DOHH2 (cell line): ENCODE results near the gene ARHGAP4.

Source experiments
- EZH2phosphoT487 ChIP-seq: fragments of 200-600 bp; sonication (generic); IDR thresholded peaks from 2 replicates; pipeline ENCODE4 v1.6.1; 2017; ENCODE audit warnings: borderline replicate concordance, mild to moderate bottlenecking, antibody characterized with exemption, low read length, moderate library complexity, mixed read lengths
- TF ChIP-seq, protein P1 (sequence below): fragments of 200-600 bp; sonication (generic); IDR thresholded peaks from one replicate; pipeline ENCODE4 v1.5.1; 2014; ENCODE audit warnings: antibody characterized with exemption, mild to moderate bottlenecking, low read depth, low read length; ENCODE audit not compliant: poor library complexity, severe bottlenecking

DNA sequence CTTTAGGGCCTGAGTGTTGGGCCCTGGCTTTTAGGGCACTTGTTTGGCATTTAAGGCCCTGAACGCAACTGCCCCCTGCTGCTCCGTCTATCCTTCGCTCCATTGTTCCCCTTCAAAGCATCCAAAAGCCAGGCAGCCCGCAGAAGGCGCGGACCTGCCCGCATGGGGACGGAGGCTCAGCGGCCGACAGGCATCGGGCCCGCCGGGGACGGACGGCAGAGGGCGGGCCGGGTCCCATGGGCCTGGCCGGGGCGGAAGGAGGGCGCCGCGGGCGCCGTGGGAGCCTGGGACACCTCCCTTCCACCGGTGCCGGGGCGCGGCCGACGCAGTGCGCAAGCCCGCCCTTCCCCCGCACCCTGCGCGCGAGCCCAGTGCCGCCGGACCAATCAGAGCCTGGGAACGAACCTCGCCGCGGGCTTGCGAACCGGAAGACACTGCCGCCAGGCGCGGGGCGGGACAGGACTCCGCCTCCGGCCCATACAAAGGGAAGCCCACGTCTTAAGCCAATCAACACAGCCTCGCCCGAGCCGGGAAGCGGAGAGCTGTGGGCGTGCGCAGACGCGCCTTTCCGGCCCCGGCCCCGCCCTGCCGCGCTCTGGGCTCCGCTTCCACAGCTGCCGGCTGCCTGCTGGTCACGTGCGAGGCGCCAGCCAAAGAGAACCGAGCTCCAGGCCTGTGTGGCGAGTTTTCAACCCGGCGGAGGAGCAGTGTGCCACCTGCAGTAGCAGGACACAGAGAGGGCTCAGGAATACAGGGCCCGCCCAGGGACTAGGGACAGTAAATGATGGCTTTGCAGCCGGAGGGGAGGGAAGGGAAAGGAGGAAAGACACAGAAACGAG, 2.1 kb upstream of the ARHGAP4 start:
- TF ChIP-seq, protein P1, sequence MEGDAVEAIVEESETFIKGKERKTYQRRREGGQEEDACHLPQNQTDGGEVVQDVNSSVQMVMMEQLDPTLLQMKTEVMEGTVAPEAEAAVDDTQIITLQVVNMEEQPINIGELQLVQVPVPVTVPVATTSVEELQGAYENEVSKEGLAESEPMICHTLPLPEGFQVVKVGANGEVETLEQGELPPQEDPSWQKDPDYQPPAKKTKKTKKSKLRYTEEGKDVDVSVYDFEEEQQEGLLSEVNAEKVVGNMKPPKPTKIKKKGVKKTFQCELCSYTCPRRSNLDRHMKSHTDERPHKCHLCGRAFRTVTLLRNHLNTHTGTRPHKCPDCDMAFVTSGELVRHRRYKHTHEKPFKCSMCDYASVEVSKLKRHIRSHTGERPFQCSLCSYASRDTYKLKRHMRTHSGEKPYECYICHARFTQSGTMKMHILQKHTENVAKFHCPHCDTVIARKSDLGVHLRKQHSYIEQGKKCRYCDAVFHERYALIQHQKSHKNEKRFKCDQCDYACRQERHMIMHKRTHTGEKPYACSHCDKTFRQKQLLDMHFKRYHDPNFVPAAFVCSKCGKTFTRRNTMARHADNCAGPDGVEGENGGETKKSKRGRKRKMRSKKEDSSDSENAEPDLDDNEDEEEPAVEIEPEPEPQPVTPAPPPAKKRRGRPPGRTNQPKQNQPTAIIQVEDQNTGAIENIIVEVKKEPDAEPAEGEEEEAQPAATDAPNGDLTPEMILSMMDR, result no peak
- TF ChIP-seq EZH2phosphoT487, result no peak
